CD1c-positive myeloid dendritic cell (primary cell): Measurements from ENCODE around the gene GMIP.
"Not testable (repeated sequence)": the region's sequence is repeated elsewhere in the genome, so short reads cannot be mapped to it uniquely, and the experiment has no call there.

Experiments
- DNase-seq: peaks from one replicate; pipeline ENCODE4 v3.0.0-alpha.2; 2016; ENCODE audit errors: extremely low spot score

GMIP gene

DNA sequence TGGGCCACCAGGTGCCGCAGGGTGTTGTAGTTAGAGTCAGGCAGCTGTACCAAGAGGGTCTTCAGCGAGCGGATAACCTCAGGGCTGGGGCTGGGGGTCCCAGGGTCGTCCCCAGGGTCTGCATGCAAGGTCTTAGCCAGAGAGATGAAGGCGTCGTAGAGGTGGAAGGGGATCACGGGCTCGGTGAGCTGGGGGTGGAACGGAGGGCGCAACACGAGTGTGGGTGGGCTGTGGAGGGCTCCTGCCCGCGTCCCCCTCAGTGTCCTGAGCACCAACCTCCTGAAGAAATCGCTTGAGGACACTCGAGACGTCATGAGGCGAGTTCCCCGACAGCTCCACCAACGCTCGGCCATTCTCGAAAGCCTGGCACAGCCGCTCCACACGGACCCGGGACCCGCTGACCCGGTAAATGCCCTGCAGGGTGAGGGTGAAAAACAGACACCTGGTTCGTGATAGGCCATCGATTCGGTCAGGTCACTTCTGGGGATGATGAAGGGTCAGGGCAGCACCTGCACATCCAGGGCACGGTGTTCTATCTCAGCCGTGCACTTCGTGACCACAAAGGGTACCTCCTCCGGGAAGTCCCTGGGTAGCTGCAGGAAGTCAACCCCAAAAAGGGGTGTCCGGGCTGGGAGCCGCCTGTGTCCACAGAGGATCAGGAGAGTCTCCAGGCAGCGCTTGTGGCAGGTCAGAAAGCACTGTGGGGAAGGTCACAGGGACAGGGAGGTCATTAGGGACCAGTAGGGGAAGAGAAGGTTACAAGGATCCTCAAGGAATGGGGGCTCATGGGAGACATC lies 8.7 kb downstream of the GMIP start:
- DNase-seq = no peak

DNA sequence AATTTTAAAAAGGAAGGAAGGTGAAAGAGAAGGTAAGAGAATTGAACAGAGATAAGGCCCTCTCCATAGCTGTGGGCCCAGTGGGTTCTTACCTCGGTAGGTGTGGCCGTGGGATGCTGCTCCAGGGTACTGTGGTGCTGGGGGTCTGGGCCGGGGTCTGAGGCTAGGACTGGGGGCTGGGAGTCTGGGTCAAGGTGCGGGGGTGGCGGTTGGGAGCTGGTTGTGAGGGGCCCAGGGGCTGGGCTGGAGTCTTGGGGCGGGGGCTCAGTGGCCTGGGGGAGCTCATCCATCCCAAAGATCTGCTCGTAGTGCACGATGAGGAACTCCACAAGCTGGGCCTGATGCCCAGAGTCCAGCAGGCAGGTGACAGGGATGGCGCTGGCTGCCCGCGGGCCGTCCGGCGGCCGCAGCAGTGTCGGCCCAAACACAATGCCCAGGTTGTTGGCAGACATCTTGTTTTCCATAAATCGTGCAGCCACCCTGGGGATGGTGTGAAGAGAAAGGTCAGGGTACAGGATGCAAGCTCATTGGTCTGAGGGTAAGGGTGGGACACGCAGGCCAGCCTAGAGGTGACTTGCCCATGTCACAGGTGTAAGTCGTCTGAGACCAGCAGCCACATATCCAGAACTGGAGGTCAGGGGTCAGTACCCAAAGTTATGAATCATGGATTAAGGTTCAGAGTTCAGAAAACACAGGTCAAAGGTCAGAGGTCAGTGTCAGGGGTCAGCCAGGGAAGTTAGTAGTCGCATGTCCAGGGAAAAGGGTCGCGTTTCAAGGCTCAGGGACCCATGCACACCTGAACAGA lies 9.5 kb downstream of the GMIP start:
- no peak for DNase-seq

DNA sequence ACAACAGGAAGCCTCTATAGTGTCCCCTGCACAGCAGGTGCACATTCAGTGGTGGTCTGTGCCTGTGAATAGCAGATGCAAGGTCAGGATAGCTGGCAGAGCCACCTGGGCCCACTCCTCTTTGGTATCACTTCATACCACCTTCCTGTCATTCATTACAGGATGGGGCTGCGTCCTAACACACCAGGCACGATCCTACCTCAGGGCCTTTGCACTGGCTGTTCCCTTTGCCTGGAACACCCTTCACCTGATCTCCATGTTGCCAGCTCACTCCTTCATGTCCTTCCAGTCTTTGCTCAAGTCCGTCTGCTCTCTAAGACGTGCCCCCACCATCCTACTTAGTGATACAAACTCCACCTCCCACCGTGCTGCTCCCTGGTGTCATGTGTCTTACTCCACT lies 10.8 kb downstream of the GMIP start:
- no peak for DNase-seq

DNA sequence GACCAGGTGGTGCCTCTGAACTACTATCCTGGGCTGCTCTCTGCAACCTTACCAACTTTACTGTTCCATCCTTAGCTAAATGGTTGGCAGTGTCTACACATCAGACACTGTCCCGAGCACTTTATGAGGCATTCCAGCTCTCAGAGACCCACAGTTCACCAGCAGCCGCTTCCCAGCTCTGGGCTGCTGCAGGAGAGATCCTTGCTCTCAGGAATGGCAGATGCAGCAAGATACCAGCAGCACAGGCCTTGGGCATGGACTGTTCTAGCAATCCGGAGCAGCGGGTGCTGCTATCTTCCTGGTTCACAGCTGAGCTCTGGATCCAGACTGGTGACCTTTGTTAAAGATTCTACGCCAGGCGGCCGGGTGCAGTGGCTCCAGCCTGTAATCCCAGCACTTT lies 12.1 kb downstream of the GMIP start:
- no peak for DNase-seq

DNA sequence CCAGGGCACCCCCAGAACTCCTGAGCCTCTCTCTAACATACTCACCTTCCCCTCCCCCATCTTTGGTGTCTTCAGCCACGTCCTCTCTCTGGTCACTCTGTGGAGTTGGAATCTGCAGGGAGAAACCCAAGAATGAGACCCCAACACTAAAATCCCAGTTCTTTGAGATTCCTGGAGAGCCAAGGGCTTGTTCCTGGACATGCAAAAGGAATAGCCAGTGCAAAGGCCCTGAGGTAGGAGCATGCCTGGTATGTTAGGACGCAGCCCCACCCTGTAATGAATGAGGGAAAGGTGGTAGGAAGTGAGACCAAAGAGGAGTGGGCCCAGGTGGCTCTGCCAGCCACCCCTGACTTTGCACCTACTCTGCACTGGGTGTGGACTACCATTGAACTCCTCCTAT lies 13.0 kb downstream of the GMIP start:
- DNase-seq = no peak

DNA sequence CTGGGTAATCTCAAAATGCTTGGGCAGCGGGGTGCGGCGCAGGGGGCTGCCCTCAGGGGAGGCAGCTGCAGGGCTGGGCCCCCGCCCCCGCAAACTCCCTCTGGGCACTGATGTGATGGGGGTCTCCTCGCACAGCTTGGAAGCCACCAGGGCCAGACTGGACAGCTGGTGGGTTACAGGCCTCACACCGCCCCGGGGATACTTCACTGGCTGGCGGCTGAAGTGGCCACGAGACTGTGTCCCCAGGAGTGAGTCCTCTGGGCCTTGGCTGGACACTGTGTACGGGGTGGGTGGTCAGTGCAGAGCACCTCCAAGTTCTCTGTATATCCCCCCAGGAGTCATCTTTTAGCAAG lies 13.4 kb downstream of the GMIP start:
- no peak for DNase-seq

DNA sequence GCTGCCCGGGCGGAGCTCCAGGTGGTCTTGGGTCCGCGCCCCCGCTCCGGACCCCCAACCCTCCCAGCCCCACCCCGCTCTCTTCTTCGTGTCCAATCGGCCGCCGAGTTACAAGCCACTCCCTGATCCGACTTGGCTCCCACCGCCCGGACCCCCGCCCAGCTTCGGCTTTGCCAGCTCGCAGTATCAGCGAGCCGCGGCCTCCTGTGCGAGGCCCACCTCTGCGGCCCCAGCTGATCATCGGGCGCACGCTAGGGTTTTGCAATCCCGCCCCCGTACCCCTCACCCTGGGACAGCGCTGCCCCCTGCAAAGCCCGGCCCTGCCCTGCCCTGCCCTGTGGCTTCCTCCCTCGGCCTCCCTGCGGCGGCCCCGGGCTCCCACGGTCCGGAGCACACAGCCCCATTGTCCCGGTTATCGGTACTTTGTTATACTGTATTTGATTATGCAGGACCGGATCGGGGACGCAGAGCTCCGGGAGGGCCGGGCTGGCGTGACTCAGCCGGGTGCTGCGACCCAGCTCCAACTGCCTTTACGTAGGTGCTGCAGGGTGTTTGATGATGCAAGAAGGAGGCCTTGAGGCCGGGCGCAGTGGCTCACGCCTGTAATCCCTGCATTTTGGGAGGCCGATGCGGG lies 14.8 kb downstream of the GMIP start:
- DNase-seq = peak; percentile 76

DNA sequence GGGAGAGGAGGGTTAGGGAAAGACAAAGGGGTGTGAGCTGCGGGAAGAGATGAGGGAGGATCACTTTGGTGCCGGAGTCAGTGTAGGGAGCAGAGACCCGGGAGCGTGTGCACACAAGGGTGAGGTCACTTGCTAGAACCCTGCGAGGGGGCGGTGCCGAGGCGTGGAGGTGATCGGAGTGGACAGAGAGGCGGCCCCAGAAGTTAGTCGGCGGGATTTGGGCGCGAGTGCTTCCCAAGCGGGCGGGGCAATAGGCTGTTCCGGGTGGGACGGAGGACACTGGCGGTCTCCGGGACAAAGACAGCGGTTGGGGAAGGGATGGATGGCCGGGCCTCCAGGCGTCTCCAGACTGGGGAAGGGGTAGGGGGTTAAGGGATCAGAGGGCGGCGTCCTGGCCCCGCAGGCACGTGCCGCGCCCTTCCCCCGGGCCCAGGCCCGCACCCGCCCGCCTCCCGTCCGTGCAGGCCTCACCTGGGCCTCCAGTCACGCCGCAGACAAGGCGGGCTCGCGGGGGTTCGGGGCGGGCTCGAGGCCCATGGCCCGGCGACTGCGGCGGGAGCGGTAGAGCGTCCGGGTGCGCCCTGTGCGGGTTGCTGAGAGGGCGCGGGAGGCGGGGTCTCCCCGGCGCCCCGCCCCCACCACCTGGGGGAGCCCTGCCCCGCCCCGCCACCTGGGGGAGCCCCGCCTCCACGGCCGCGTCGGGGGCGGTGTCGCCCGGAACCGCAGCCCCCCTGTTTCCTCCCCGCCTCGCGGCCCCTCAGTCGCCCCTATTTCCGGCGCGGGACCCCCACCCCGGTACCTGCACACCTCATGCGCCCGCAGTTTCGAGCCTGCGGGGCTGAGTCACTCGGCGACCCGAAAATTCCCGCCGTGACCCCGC lies 15.6 kb downstream of the GMIP start, which contains the start of gene LPAR2:
Gene LPAR2, minus strand, starts transcription at position 600 of the 880 bp plus-strand sequence. CDS start 945 bp downstream, outside the sequence.
- DNase-seq = peak; percentile 54

DNA sequence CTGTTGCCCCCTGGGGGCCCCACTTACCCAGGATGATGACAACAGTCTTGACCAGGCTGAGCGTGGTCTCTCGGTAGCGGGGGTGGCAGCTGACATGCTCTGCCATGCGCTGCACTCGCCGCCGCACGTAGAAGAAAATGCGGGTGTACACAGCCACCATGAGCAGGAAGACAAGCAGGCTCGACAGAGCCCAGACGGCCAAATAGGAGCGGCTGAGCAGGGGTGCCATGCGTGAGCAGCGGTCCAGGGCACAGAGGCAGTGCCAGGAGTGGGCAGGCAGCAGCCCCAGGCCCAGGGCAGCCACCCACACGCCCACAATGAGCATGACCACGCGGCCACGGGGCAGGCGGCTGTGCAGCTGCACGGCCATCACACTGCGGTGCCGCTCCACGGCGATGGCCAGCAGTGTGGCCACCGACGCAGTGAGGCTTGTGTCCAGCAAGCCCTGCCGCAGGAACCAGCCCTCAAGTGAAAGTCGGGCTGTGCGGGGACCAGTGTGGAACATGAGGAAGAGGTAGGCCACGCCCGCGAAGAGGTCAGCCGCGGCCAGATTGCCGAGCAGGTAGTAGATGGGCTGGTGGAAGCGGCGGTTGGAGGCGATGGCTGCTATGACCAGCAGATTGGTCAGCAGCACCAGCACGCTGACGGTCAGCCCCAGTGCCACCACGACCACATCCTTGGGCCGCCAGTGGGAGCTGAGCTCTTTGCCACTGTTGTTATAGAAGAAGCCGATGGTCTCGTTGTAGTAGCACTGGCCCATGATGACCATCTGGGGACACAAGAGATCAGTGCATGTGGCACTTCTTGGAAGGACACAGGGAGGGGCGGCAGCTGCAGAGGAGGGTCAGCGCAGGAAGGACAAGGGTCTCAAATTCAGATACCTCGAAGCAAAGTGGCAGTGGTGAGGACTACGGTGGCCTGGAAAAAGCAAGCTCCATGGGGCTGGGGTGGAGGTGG lies 16.7 kb downstream of the GMIP start:
- no peak for DNase-seq

DNA sequence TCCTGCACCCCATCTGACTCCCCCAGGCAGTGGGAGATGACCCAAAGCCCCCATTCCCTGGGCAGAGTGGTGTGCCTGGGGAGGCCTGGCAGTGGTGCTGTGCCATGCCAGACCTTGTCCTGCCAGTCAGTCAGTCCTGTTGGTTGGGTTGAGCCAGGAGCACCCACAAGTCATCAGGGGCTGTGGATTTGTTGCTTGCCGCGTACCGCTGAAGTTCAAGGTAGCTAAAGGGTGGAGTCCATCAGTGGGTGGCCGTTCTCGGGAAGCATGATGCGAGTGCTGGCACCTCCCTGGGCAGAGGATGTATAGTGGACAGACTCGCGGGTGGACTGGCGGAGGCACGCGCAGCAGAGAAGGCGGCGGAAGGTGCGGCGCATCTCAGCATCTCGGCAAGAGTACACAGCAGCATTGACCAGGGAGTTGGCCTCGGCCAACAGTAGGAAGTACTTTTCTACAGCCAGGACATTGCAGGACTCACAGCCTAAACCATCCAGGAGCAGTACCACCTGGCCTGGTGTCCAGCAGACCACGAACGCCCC lies 19.4 kb downstream of the GMIP start:
- DNase-seq = no peak

DNA sequence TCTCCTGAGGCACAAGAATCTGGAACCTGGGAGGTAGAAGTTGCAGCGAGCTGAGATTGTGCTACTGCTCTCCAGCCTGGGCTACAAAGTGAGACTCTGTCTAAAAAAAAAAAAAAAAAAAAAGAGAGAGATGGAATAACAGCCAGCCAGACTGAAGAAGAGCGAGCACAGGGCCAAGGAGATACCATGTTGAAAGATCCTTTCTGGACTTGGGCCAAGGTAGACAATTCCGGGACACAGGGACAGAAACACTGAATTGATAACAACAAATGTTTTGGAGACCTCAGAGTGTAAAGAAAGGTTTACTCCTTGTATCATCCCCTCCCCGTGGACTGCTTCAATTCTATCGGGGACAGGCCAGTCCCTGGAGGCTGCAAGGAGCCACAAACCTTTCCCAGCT lies 20.1 kb downstream of the GMIP start:
- no peak for DNase-seq

DNA sequence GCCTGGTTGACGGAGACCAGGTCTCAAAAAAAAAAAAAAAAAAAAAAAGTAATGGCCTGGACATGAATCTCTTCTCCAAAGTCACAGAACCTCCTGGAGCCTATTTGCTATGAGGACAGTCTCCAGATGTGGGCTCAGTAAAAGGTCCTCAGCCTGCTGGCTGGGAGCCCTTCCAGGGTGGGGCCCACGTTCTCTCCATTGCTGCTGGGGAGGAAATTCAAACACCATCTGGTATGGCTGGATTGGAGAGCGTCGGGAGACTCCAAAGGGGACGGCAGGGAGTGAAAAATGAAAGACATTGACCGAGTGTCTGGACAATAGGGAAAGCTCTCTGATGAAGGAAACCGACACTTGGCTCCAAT lies 23.6 kb downstream of the GMIP start:
- DNase-seq = no peak

DNA sequence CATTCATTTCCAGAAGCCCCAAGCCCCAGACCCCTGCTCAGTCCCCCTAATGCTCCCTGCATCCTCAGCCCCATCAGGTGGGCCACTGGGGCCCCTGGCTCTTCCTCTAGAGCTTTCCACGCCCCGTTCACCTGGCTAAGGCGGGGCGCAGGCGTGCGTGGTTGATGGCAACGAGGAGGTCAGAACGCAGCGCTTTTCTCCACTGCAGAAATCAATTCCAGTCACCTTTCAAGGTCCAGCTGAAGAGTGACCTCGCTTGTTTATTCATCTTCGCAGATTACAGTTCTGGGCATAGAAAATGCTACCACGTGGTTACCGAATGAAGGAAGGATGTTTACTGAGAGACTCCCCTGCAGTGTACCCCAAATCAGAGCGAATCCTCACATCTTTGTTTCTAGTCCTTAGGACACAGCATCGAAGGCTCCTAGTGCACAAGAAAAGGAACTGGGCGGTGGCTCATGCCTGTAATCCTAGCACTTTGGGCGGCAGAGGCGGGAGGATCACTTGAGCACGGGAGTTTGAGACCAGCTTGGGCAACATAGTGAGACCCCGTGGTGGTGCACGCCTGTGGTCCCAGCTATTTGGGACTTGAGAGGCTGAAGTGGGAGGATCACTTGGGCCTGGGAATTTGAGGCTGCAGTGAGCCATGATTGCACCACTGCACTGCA lies 24.1 kb downstream of the GMIP start:
- peak; percentile 34 for DNase-seq

DNA sequence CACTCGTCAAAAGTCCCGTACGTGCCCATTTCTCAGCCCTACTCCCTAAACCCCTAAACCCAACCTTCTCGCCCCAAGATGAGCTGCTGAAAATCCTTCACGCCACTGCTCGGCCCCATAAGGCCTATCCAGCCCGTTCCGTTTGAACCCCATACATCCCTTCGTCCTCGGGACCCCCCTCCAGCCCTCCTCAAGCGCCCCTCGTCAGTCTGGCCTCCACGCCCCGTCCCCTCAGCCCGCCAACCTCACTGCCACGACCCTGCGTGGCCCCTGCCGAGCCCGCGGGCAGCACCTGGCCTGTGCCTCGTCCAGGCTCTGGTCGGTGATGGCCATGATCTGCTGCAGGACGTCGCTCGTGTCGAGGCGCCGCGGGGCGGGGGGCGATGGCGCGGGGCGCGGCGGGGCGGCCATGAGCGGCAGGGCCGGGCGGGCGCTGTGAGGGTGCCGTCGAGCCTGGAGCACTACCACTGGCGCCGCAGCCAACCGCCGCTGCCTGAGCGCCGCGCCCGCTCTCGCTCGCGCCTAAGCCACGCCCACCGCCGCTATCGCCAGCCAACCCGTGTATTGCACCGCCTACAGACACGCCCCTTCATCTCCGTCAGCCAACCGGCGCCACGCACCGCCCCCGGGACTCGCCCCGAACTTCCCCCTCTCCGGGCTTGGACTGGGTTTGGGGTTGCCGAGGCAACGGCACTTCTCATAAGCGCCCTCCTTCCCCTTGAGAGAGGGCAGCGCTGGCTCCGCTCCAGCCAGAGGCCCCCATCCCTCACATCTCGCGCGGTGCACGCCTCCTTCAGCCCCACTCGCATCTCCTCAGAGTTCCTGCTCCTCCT lies 25.0 kb downstream of the GMIP start, which contains the start of gene PBX4:
Gene PBX4, minus strand, starts transcription at position 469 of the 833 bp plus-strand sequence. Its CDS starts 58 bp downstream, at position 411.
- DNase-seq = peak; percentile 99

DNA sequence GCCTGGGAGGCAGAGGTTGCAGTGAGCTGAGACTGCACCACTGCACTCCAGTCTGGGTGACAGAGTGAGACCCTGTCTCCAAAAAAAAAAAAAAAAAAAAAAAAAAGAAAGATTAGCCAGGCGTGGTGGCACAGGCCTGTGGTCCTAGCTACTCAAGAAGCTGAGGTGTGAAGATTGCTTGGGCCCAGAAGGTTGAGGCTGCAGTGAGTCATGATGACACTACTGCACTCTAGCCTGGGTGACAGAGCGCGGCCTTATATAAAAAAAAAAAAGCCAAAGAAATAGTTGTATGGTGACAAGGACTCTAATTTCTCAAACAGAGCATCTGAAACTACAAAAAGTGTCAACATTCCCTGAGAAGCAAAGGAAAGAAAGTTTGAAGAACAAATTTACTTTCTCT lies 28.4 kb downstream of the GMIP start:
- no peak for DNase-seq

DNA sequence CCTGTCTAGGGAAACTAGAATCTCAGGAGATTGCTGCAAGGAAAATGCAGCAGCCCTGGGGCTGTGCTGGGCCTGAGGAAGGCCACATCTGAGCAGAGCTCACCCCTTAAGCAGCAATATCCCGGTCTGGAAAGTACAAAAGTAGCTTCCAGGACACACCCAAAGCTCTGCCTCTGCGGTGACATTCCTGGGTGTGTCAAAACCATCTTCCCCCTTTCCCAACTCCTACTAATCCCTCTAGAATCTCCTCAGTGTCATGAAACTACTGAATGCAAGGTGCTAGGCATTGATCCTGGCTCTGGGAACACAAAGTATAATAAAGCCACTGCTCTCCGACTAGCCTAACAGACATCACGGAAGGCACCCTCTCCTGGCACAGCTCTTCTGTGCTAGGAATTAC lies 30.0 kb downstream of the GMIP start:
- no peak for DNase-seq

DNA sequence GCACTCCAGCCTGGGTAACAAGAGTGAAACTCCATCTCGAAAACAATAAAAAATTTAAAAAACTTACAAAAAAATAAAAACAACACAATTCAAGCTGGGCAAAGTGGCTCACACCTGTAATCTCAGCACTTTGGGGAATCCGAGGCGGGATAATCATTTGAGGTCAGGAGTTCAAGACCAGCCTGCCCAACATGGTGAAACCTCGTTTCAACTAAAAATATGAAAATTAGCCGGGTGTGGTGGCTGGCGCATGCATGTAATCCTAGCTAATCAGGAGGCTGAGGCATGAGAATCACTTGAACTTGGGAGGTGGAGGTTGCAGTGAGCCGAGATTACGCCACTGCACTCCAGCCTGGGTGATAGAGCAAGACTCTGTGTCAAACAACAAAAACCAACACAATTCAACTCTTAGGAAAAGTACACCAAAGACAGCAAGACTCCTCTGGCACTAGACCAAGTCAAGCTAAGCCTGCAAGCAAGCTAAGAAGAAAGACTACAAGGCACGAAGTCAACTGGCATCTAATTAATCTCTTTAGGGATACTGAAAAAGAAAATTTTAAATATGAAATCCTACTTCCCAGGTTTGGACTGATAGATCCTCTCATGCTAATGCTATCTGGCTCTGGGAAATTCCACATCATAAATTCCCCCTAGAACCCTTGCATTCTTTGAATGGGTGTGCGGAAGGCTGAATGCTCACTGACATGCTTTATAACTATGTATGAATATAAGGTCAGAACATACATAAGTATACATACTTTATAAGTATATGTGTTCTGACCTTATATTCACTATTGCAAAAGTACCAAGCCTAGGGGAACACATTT lies 32.9 kb downstream of the GMIP start:
- DNase-seq = no peak

DNA sequence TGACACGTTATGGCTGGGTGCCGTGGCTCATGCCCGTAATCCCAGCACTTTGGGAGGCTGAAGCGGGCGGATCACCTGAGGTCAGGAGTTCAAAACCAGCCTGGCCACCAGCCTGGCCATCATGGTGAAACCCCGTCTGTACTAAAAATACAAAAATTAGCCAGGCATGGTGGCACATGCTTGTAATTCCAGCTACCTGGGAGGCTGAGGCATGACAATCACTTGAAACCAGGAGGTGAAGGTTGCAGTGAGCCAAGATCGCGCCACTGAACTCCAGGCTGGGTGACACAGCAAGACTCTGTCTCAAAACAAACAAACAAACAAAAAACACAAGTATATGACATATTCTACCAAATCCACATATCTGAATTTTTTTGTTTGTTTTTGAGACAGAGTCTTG lies 36.8 kb downstream of the GMIP start:
- not testable (repeated sequence) for DNase-seq
